Amniotic epithelial cell (primary cell): Measurements from ENCODE around the gene SNED1.
"Not testable (repeated sequence)": the region's sequence is repeated elsewhere in the genome, so short reads cannot be mapped to it uniquely, and the experiment has no call there.

Experiments used
- DNase-seq: peaks from one replicate; pipeline ENCODE4 v3.0.0-alpha.2; 2010; ENCODE audit warnings: low read depth

The SNED1 gene

GRCh38 chr2:240972636-240973521 is 25.5 kb upstream of the SNED1 start:
- DNase-seq: no peak

- DNase-seq: no peak
Observed at GRCh38 chr2:240974771-240975572, 23.4 kb upstream of the SNED1 start.

GRCh38 chr2:240975903-240976302 is 22.5 kb upstream of the SNED1 start:
- not testable (repeated sequence) for DNase-seq

- DNase-seq: no peak
Observed at GRCh38 chr2:240981280-240981679, 17.1 kb upstream of the SNED1 start.

GRCh38 chr2:240981871-240982800 is 16.3 kb upstream of the SNED1 start:
- no peak for DNase-seq

GRCh38 chr2:240982821-240983281 is 15.6 kb upstream of the SNED1 start:
- no peak for DNase-seq

GRCh38 chr2:240983361-240983995 is 14.9 kb upstream of the SNED1 start:
- DNase-seq: peak; percentile 29

GRCh38 chr2:240983996-240984498 is 14.4 kb upstream of the SNED1 start:
- DNase-seq: no peak

GRCh38 chr2:240985881-240986786 is 12.3 kb upstream of the SNED1 start:
- DNase-seq: no peak

GRCh38 chr2:240986787-240987411 is 11.5 kb upstream of the SNED1 start:
- no peak for DNase-seq

- DNase-seq: no peak
Observed at GRCh38 chr2:240987588-240987987, 10.8 kb upstream of the SNED1 start.

- peak; percentile 16 for DNase-seq
Observed at GRCh38 chr2:240988146-240988545, 10.3 kb upstream of the SNED1 start.

- DNase-seq: no peak
Observed at GRCh38 chr2:240988571-240989271, 9.7 kb upstream of the SNED1 start.

GRCh38 chr2:240989451-240990265 is 8.8 kb upstream of the SNED1 start:
- peak; percentile 21 for DNase-seq

GRCh38 chr2:240990266-240990529 is 8.2 kb upstream of the SNED1 start:
- no peak for DNase-seq

GRCh38 chr2:240990726-240991377 is 7.6 kb upstream of the SNED1 start:
- no peak for DNase-seq

GRCh38 chr2:240991378-240992263 is 6.8 kb upstream of the SNED1 start:
- DNase-seq: peak; percentile 76
